Stimulated activated CD4-positive, alpha-beta T cell treated with anti-CD3 and anti-CD28 coated beads, Interleukin-12 subunit alpha, Interleukin-12 subunit beta, amount 100 ng/mL, for 48 hours (primary cell): ENCODE data around the gene FAM161B.
"Not testable (repeated sequence)": the region's sequence is repeated elsewhere in the genome, so short reads cannot be mapped to it uniquely, and the experiment has no call there.

Source experiments
- DNase-seq, 3 donors: peaks; one replicate each; pipeline ENCODE4 v3.0.0-alpha.2; 2020; ENCODE audit warnings: low read depth in 2 of 3, low spot score in 1 of 3

FAM161B gene

GRCh38 chr14:73949752-73950734 lies at the start of gene FAM161B, which contains the start of gene COQ6:
Gene FAM161B, minus strand, starts transcription at chr14:73950094. Its CDS starts 68 bp downstream, at chr14:73950026.
Gene COQ6, plus strand, starts transcription at chr14:73950302. Its CDS starts 31 bp downstream, at chr14:73950333.
- peak; percentile 81 to 90 (median 88) for DNase-seq

- no peak for DNase-seq
Measured at GRCh38 chr14:73998726-73999125, 48.8 kb upstream of the FAM161B start.

- no peak for DNase-seq
Measured at GRCh38 chr14:73997944-73998447, 48.1 kb upstream of the FAM161B start.

- no peak for DNase-seq
Measured at GRCh38 chr14:73997108-73997943, 47.4 kb upstream of the FAM161B start.

GRCh38 chr14:73996731-73997107 lies 46.8 kb upstream of the FAM161B start:
- DNase-seq, result no peak

GRCh38 chr14:73995977-73996378 lies 46.1 kb upstream of the FAM161B start:
- no peak for DNase-seq

GRCh38 chr14:73994926-73995325 lies 45.0 kb upstream of the FAM161B start:
- not testable (repeated sequence) for DNase-seq

GRCh38 chr14:73991092-73991491 lies 41.2 kb upstream of the FAM161B start:
- DNase-seq, result no peak

GRCh38 chr14:73988656-73989055 lies 38.8 kb upstream of the FAM161B start:
- not testable (repeated sequence) for DNase-seq

GRCh38 chr14:73988065-73988464 lies 38.2 kb upstream of the FAM161B start:
- no peak for DNase-seq

- DNase-seq, result no peak
Measured at GRCh38 chr14:73977896-73978295, 28.0 kb upstream of the FAM161B start.

- DNase-seq, result no peak
Measured at GRCh38 chr14:73976125-73976524, 26.2 kb upstream of the FAM161B start.

- DNase-seq, result no peak
Measured at GRCh38 chr14:73973497-73973896, 23.6 kb upstream of the FAM161B start.

GRCh38 chr14:73968885-73969284 lies 19.0 kb upstream of the FAM161B start:
- no peak for DNase-seq

GRCh38 chr14:73965216-73965615 lies 15.3 kb upstream of the FAM161B start:
- DNase-seq, result no peak

- DNase-seq, result no peak
Measured at GRCh38 chr14:73961192-73961591, 11.3 kb upstream of the FAM161B start.

- DNase-seq, result no peak
Measured at GRCh38 chr14:73958591-73958990, 8.7 kb upstream of the FAM161B start.

- no peak for DNase-seq
Measured at GRCh38 chr14:73955674-73956073, 5.8 kb upstream of the FAM161B start.

- no peak for DNase-seq
Measured at GRCh38 chr14:73953731-73954130, 3.8 kb upstream of the FAM161B start.

- DNase-seq, result no peak
Measured at GRCh38 chr14:73945159-73945670, 4.7 kb downstream of the FAM161B start.

- DNase-seq, result no peak
Measured at GRCh38 chr14:73944432-73945158, 5.3 kb downstream of the FAM161B start.
